DND-41 (cell line): ENCODE measurements around the gene HSD17B2.
"Not testable (repeated sequence)": the region's sequence is repeated elsewhere in the genome, so short reads cannot be mapped to it uniquely, and the experiment has no call there.

Source experiments
- EZH2 ChIP-seq: IDR thresholded peaks from 3 replicates; pipeline ENCODE4 v1.6.1; 2012; ENCODE audit warnings: borderline replicate concordance, low read depth, mild to moderate bottlenecking, moderate library complexity, low read length, inconsistent platforms; ENCODE audit not compliant: severe bottlenecking
- TF ChIP-seq, protein P1 (sequence below): IDR thresholded peaks from 2 replicates; pipeline ENCODE4 v1.5.1; 2012; ENCODE audit warnings: borderline replicate concordance, low read length, moderate library complexity, mild to moderate bottlenecking; ENCODE audit not compliant: poor library complexity, severe bottlenecking; ENCODE audit errors: extremely low read depth

DNA sequence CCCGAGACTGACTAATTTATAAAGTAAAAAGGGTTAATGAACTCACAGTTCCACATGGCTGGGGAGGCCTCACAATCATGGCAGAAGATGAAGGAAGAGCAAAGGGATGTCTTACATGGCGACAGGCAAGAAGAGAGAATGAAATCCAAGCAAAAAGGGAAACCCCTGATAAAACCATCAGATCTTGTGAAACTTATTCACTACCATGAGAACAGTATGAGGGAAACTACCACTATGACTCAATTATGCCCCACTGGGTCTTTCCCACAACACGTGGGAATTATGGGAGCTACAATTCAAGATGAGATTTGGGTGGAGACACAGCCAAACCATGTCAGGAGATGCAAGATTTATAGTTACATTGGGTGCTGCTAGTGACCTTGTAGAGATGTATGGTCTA lies 74.2 kb downstream of the HSD17B2 start:
- TF ChIP-seq, protein P1, sequence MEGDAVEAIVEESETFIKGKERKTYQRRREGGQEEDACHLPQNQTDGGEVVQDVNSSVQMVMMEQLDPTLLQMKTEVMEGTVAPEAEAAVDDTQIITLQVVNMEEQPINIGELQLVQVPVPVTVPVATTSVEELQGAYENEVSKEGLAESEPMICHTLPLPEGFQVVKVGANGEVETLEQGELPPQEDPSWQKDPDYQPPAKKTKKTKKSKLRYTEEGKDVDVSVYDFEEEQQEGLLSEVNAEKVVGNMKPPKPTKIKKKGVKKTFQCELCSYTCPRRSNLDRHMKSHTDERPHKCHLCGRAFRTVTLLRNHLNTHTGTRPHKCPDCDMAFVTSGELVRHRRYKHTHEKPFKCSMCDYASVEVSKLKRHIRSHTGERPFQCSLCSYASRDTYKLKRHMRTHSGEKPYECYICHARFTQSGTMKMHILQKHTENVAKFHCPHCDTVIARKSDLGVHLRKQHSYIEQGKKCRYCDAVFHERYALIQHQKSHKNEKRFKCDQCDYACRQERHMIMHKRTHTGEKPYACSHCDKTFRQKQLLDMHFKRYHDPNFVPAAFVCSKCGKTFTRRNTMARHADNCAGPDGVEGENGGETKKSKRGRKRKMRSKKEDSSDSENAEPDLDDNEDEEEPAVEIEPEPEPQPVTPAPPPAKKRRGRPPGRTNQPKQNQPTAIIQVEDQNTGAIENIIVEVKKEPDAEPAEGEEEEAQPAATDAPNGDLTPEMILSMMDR = not testable (repeated sequence)
- not testable (repeated sequence) for TF ChIP-seq EZH2
